ENCODE data around the gene MCF2L. TPM values are rescaled to one million over a fixed set of nuclear protein-coding genes. Genes with fewer than 3 reads are reported as not detected.
A peak's percentile ranks its signal among the peaks of the same experiment; 100 is the strongest.

The MCF2L gene
- total RNA-seq, 1 donor from 2014 or later: 16.5 TPM

DNA sequence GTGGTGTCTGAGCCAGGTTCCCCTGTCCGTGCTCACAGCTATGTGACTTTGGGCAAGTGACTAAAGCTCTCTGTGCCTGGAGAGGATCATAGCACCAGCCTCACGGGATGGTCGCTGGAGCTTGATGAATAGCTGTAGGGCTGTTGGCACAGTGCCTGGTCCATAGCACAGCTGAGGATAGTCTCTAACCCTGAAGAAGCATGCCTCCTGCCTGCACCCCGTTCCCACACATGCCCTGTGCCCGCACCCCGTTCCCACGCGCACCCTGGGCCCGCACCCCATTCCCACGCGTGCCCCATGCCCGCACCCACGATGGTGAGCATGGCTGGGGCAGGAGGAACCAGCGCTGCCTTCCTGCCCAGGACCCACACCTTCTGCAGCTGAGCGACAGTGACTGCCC is 72.9 kb downstream of the MCF2L start:
- H3K27me3 Mint-ChIP-seq (ENCODE audit: unreplicated experiment): peaks cover 6% of the 10 kb centered on the region
- no peak overlapping the region for H3K27ac Mint-ChIP-seq (ENCODE audit: unreplicated experiment)
- peaks cover 3% of the 10 kb centered on the region for H3K4me1 Mint-ChIP-seq (ENCODE audit: unreplicated experiment)
- DNase-seq (ENCODE audit: low spot score): no peak
- H3K4me3 Mint-ChIP-seq (ENCODE audit: unreplicated experiment): no peak overlapping the region
- H3K9me3 Mint-ChIP-seq (ENCODE audit: unreplicated experiment): no peaks in the 10 kb centered on the region
- no peaks in the 10 kb centered on the region for H3K36me3 Mint-ChIP-seq (ENCODE audit: low read depth, unreplicated experiment)
- TF ChIP-seq, protein P1, sequence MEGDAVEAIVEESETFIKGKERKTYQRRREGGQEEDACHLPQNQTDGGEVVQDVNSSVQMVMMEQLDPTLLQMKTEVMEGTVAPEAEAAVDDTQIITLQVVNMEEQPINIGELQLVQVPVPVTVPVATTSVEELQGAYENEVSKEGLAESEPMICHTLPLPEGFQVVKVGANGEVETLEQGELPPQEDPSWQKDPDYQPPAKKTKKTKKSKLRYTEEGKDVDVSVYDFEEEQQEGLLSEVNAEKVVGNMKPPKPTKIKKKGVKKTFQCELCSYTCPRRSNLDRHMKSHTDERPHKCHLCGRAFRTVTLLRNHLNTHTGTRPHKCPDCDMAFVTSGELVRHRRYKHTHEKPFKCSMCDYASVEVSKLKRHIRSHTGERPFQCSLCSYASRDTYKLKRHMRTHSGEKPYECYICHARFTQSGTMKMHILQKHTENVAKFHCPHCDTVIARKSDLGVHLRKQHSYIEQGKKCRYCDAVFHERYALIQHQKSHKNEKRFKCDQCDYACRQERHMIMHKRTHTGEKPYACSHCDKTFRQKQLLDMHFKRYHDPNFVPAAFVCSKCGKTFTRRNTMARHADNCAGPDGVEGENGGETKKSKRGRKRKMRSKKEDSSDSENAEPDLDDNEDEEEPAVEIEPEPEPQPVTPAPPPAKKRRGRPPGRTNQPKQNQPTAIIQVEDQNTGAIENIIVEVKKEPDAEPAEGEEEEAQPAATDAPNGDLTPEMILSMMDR (IDR thresholded peaks at IDR 0.05; ENCODE audit: unreplicated experiment): no peak

DNA sequence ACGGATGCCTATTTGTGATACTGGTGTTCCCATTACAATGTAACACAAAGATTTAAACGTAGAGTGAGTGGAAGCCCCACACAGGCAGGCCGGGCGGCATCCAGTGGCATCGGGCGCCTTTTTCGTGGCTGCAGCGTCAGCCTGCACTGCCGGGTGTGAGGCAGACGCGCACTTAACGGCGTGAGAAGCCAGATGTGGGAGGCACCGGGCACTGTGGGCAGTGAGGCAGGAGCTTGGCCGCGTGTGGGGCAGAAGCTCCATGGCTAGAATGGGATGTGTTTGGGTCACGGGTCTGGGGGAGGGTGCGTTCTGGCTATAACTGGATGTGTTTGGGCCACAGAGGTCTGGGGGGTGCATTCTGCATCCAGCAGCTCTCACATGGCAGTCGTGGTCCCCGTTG is 73.4 kb downstream of the MCF2L start:
- H3K36me3 Mint-ChIP-seq (ENCODE audit: low read depth, unreplicated experiment): no peaks in the 10 kb centered on the region
- no peak overlapping the region for H3K4me3 Mint-ChIP-seq (ENCODE audit: unreplicated experiment)
- no peak for DNase-seq (ENCODE audit: low spot score)
- no peak overlapping the region for H3K27ac Mint-ChIP-seq (ENCODE audit: unreplicated experiment)
- H3K27me3 Mint-ChIP-seq (ENCODE audit: unreplicated experiment): peaks cover 6% of the 10 kb centered on the region
- H3K9me3 Mint-ChIP-seq (ENCODE audit: unreplicated experiment): no peaks in the 10 kb centered on the region
- TF ChIP-seq, protein P1 (IDR thresholded peaks at IDR 0.05; ENCODE audit: unreplicated experiment): no peak
- peaks cover 3% of the 10 kb centered on the region for H3K4me1 Mint-ChIP-seq (ENCODE audit: unreplicated experiment)

DNA sequence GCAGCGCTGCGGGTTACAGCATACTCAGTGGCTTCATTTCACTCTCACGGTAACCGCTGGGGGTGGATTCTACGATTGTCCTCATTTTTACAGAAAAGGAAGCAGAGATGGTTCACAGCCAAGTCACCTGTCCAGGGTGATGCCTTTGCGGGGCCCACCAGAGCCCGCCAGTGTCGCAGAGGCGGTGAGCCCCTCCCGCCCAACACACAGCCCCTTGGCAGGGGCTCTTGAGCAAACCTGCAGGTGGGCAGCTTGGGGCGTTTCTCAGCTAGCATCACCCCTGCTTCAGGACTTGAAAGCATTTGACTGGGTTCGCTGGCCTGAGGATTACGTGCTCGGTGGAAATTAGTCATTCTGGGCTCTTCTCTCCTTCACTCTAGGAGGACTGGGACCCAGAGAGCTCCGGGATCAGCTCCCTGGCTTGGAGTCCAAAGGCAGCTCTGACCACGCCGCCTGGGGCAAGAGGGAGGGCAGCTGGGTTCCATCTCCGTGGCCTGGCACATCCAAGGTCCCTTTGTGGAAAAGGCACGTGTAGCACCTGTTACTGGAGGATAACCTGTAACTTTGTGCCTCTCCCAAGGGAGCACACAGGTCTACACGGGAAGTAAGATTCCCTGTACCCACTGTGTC is 74.1 kb downstream of the MCF2L start:
- Mint-ChIP-seq H3K27ac (ENCODE audit: unreplicated experiment) (no peak overlapping the region), H3K4me1 (ENCODE audit: unreplicated experiment) (peaks cover 3% of the 10 kb centered on the region), H3K36me3 (ENCODE audit: low read depth, unreplicated experiment) (no peaks in the 10 kb centered on the region), H3K4me3 (ENCODE audit: unreplicated experiment) (no peak overlapping the region), H3K9me3 (ENCODE audit: unreplicated experiment) (no peaks in the 10 kb centered on the region), H3K27me3 (ENCODE audit: unreplicated experiment) (peaks cover 6% of the 10 kb centered on the region)
- DNase-seq (ENCODE audit: low spot score): no peak
- TF ChIP-seq, protein P1 (IDR thresholded peaks at IDR 0.05; ENCODE audit: unreplicated experiment): no peak

DNA sequence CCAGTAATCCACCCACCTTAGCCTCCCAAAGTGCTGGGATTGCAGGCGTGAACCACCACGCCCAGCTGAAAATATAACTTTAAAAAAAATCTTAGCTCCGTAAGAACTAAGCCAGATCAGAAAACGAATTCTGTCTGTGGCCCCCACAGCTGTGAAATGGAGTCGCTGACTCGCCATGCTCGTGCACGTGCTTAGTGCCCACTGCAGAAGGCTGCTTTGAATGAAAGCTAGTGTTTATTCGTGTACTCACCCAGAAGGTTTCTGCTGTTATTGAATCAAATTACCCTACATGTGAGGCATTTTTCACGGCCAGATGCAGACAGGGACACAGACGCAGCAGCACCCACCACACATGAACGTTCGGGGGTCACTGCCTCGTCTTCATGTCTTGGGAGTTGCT is 74.9 kb downstream of the MCF2L start:
- Mint-ChIP-seq H3K36me3 (ENCODE audit: low read depth, unreplicated experiment) (no peaks in the 10 kb centered on the region), H3K4me1 (ENCODE audit: unreplicated experiment) (peaks cover 3% of the 10 kb centered on the region), H3K4me3 (ENCODE audit: unreplicated experiment) (no peak overlapping the region), H3K27ac (ENCODE audit: unreplicated experiment) (no peak overlapping the region), H3K9me3 (ENCODE audit: unreplicated experiment) (no peaks in the 10 kb centered on the region), H3K27me3 (ENCODE audit: unreplicated experiment) (peaks cover 6% of the 10 kb centered on the region)
- TF ChIP-seq, protein P1 (IDR thresholded peaks at IDR 0.05; ENCODE audit: unreplicated experiment): no peak
- DNase-seq (ENCODE audit: low spot score): no peak

DNA sequence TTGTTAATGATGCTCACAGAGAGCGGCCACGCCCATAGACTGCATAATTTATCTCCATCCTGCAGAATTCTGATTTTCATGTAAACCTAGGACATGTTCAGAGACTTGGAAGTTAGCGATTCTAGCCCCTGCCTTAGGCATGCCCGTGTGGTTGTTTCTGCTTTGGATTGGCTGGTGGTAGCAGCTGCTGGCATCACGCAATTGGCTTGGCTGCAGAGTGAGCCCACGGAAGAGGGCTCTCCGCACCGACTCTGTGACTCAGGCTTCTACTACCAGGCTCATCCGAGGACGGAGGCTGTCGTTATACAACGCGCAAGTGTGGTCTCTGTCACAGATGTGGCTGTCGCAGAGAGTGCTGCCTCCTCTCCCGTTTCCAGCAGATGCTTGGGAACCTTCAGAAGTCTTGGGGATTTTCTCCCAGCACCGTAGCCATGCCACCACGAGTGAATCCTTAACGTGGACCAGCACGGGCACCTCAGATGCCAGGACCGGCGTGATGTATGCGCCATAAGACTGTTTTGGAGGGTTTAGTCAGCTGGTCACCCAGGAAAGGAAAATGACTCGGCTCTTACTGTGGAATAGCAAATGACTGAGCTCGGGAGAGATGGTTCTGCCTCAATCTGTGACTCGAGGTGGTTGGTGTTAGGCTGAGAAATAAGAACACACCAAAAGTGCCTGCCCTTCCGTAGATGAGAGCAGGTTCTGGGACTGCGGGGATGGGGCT is 75.5 kb downstream of the MCF2L start:
- peaks cover 6% of the 10 kb centered on the region for H3K27me3 Mint-ChIP-seq (ENCODE audit: unreplicated experiment)
- H3K27ac Mint-ChIP-seq (ENCODE audit: unreplicated experiment): peak overlapping the region; percentile 8

More for the DNA sequence above, 75.5 kb downstream of the MCF2L start:
- no peak for DNase-seq (ENCODE audit: low spot score)
- Mint-ChIP-seq H3K4me3 (ENCODE audit: unreplicated experiment) (no peak overlapping the region), H3K36me3 (ENCODE audit: low read depth, unreplicated experiment) (no peaks in the 10 kb centered on the region), H3K4me1 (ENCODE audit: unreplicated experiment) (peaks cover 3% of the 10 kb centered on the region), H3K9me3 (ENCODE audit: unreplicated experiment) (no peaks in the 10 kb centered on the region)
- TF ChIP-seq, protein P1 (IDR thresholded peaks at IDR 0.05; ENCODE audit: unreplicated experiment): no peak
